Measurements from ENCODE around the gene HSF4.

- TF ChIP-seq SP1 (IDR thresholded peaks at IDR 0.05) (no peak), CTBP1 (IDR thresholded peaks at IDR 0.05; ENCODE audit: borderline replicate concordance) (no peak), BHLHE40 (IDR thresholded peaks at IDR 0.05; ENCODE audit: borderline replicate concordance) (no peak), ZNF384 (IDR thresholded peaks at IDR 0.05) (no peak), ELF4 (IDR thresholded peaks at IDR 0.05) (no peak), ARNT (IDR thresholded peaks at IDR 0.05) (no peak), L3MBTL2 (conservative IDR thresholded peaks at IDR 0.05) (no peak), NFRKB (IDR thresholded peaks at IDR 0.05) (no peak), SUZ12 (IDR thresholded peaks at IDR 0.05) (no peak)
These were observed 23.2 kb upstream of the HSF4 start for GRCh38 chr16:67141391-67141790.
